ENCODE data around the gene OPRL1.
A peak's percentile ranks its signal among the peaks of the same experiment; 100 is the strongest.

OPRL1 gene

DNA sequence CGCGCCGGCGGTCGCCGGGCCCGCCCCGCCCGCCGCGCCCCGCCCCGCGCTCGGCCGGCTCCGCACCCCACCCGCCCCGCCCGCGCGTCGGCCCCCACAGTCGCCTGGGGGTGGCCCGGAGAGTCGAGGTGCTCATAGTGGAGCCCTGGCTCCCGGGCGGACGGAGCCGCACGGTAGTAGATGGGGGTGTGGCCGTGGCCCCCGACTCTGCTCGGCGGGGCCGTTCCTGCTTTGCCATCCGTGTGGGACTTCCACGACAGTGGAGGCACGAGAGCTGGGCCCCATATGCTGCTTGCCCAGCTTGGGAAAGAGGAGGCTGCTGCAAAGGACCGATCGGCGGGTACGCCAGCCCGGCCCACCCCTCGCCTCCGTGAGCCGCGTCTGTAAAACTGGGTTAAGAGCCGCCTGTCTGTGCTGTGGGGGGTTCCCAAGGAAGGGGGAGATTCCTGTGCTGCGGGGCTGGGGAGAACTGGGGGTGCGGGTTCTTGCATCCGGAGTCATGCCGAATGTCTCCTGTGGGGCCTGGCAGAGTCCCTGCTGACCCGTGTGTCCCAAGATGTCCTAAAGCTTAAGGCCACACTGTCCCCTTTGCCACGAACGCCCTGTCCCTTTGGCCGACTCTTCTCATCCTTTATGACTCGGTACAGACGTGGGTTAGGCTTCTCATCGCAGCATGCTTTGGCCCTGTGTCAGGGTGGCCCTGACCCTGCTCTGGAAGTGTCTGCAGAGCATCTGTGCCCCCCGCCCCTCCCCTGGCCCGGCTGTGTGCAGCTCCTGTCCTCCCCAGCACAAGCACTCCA, at the start of gene OPRL1:
Gene OPRL1 (plus strand): TSS at position 70 of the 800 bp plus-strand sequence. CDS start 12,639 bp downstream, outside the sequence.
- peak within 1 kb of the TSS; percentile 73 for H3K4me3 ChIP-seq (ENCODE audit: low read length)
- peaks cover 51% of the 10 kb centered on the region for H3K27me3 ChIP-seq (ENCODE audit: insufficient read depth, low read length)
- H3K36me3 ChIP-seq (ENCODE audit: insufficient read depth, low read depth, low read length), result no peaks in the 10 kb centered on the region
- no peak within 1 kb of the TSS for H3K27ac ChIP-seq (ENCODE audit: low read length)
- H3K9ac ChIP-seq (ENCODE audit: low read depth, low read length), result peak within 1 kb of the TSS; percentile 65
- H3K9me3 ChIP-seq (ENCODE audit: insufficient read depth, low read depth, low read length), result no peaks in the 10 kb centered on the region
- H3K4me1 ChIP-seq (ENCODE audit: insufficient read depth, low read length), result peaks cover 11% of the 10 kb centered on the region

DNA sequence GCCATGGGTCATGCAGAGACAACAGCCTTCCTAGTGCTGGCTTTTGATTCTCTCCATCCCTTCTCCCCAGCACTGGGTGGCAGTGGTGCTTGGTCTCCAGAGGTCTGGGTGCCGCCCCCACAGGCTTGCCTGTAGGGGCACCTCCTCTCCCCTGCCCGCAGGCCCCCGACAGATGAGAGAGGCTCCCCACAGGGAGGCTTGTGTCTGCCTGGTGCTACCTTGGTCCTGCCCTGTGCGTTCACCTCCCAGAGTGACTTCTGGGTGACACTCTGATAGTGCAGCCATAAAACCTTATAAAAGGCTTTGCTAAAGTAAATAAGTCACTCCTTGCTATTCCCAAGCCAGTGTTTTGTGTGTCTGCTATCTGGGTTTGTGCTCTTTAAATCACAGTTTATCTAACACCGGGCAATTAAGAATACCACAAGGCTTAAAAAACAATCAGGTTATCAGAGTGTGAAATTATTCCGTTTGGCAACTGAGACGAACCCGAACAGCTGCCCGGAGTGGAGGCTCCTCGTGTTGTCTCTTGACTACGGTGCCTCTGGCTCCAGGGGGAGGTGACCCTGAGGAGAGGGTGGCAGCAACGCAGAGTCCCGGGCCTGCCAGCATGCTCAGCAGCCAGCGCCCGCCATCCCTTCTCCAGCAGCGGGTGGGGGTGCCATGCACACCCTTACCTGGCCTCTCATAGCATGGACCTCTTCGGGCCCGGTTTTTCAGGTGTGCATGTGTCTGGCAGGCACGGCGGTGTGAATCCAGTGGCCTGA, 49.3 kb upstream of the OPRL1 start:
- H3K36me3 ChIP-seq (ENCODE audit: insufficient read depth, low read depth, low read length), result peaks cover 70% of the 10 kb centered on the region
- H3K9ac ChIP-seq (ENCODE audit: low read depth, low read length), result no peak overlapping the region

DNA sequence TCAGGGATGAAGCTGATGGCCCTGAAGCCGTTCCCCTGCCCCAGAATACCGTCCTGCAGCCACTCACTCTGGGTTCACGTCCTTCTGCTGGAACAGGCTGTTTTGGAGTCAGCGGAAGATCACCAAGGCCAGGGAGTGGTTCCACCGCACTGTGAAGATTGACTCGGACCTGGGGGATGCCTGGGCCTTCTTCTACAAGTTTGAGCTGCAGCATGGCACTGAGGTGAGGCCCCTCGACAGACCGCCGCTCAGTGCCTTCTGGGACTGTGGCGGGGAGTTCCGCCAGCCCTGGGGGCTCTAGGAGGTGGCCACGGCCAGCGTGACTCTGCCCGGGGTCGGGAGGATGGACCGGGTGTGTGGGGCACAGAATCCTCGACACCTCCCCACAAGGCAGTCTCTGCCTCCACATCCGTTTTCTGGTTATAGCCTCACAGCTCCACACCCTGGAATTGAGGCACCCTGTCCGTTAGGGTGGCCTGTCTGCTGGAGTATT, 48.0 kb upstream of the OPRL1 start:
- H3K9ac ChIP-seq (ENCODE audit: low read depth, low read length), result no peak overlapping the region
- H3K36me3 ChIP-seq (ENCODE audit: insufficient read depth, low read depth, low read length), result peaks cover 58% of the 10 kb centered on the region

More for the DNA sequence above, 49.3 kb upstream of the OPRL1 start:
- Histone ChIP-seq H3K4me1 (ENCODE audit: insufficient read depth, low read length) (0 out of 2 replicates have a peak, but pooled peaks cover 3% of the 10 kb centered on the region), H3K27ac (ENCODE audit: low read length) (no peak overlapping the region), H3K9me3 (ENCODE audit: insufficient read depth, low read depth, low read length) (no peaks in the 10 kb centered on the region), H3K4me3 (ENCODE audit: low read length) (no peak overlapping the region), H3K27me3 (ENCODE audit: insufficient read depth, low read length) (no peaks in the 10 kb centered on the region)

DNA sequence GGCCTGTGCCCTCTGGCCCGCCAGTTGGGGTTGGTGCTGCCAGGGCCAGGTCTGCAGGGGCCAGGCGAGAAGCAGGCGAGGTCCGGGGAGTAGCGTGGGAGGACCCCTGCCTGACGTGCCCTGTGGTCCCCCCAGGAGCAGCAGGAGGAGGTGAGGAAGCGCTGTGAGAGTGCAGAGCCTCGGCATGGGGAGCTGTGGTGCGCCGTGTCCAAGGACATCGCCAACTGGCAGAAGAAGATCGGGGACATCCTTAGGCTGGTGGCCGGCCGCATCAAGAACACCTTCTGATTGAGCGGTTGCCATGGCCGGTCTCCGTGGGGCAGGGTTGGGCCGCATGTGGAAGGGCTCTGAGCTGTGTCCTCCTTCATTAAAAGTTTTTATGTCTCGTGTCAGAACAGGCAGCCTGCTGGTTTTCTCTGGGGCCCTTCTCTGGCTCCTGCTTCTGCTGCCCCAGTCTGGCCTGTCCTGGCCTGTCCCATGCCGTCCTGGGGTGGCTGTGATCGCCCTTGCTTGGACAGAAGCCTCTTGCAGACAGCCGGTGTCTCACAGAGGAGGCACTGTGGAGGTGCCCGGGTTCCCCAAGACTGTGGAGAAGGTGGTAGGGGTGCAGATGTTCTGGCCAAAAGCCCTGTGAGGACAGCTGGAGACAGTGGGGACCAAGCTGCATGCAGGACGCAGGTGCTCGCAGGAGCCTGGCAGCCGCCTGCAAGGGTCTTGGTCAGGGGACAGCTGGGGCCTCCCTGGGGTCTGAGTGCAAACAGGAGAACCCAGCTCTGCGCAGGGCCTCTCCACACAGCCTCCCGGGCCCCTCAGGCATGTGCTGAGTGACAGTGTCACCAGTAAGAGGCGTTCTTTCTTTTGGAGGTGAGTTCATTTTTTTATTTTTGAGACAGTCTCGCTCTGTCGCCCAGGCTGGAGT, 46.9 kb upstream of the OPRL1 start:
- Histone ChIP-seq H3K4me1 (ENCODE audit: insufficient read depth, low read length) (peaks cover 4% of the 10 kb centered on the region; the same call in 1 of the 2 replicates), H3K27me3 (ENCODE audit: insufficient read depth, low read length) (peaks cover 18% of the 10 kb centered on the region), H3K27ac (ENCODE audit: low read length) (no peak overlapping the region), H3K36me3 (ENCODE audit: insufficient read depth, low read depth, low read length) (peaks cover 47% of the 10 kb centered on the region), H3K4me3 (ENCODE audit: low read length) (no peak overlapping the region), H3K9me3 (ENCODE audit: insufficient read depth, low read depth, low read length) (no peaks in the 10 kb centered on the region), H3K9ac (ENCODE audit: low read depth, low read length) (no peak overlapping the region)

More for the DNA sequence above, 48.0 kb upstream of the OPRL1 start:
- H3K4me3 ChIP-seq (ENCODE audit: low read length), result no peak overlapping the region
- H3K27ac ChIP-seq (ENCODE audit: low read length), result no peak overlapping the region
- H3K27me3 ChIP-seq (ENCODE audit: insufficient read depth, low read length), result peaks cover 7% of the 10 kb centered on the region; the same call in 1 of the 2 replicates
- H3K4me1 ChIP-seq (ENCODE audit: insufficient read depth, low read length), result peaks cover 4% of the 10 kb centered on the region; the same call in 1 of the 2 replicates
- no peaks in the 10 kb centered on the region for H3K9me3 ChIP-seq (ENCODE audit: insufficient read depth, low read depth, low read length)

DNA sequence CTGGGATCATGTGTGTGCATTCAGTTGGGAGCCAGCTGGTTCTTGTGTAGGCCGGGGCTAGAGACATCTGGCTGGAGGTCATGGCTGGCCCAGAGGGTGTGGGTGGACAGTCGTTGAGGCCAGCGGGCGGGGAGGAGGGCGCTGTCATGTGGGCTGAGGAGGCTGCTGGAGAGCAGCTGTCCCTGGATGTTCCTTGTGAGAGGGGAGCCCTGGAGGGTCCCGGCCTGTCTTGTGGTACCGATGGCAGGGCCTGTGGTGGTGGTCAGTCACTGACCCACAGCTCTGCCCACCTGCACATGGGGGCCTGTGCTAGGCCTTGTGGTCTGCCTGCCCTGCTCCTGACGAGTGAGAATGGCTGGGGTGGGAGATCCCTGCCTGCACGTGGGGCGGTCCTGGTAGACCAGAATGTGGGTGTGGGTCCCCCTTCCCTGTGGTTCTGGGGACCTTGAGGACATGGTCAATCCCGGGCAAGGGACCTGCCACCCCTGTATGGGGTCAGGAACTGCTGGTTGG, 45.8 kb upstream of the OPRL1 start:
- Histone ChIP-seq H3K9me3 (ENCODE audit: insufficient read depth, low read depth, low read length) (no peaks in the 10 kb centered on the region), H3K9ac (ENCODE audit: low read depth, low read length) (no peak overlapping the region), H3K4me1 (ENCODE audit: insufficient read depth, low read length) (peaks cover 4% of the 10 kb centered on the region; the same call in 1 of the 2 replicates), H3K27me3 (ENCODE audit: insufficient read depth, low read length) (peaks cover 29% of the 10 kb centered on the region), H3K27ac (ENCODE audit: low read length) (no peak overlapping the region), H3K36me3 (ENCODE audit: insufficient read depth, low read depth, low read length) (peaks cover 37% of the 10 kb centered on the region), H3K4me3 (ENCODE audit: low read length) (no peak overlapping the region)

DNA sequence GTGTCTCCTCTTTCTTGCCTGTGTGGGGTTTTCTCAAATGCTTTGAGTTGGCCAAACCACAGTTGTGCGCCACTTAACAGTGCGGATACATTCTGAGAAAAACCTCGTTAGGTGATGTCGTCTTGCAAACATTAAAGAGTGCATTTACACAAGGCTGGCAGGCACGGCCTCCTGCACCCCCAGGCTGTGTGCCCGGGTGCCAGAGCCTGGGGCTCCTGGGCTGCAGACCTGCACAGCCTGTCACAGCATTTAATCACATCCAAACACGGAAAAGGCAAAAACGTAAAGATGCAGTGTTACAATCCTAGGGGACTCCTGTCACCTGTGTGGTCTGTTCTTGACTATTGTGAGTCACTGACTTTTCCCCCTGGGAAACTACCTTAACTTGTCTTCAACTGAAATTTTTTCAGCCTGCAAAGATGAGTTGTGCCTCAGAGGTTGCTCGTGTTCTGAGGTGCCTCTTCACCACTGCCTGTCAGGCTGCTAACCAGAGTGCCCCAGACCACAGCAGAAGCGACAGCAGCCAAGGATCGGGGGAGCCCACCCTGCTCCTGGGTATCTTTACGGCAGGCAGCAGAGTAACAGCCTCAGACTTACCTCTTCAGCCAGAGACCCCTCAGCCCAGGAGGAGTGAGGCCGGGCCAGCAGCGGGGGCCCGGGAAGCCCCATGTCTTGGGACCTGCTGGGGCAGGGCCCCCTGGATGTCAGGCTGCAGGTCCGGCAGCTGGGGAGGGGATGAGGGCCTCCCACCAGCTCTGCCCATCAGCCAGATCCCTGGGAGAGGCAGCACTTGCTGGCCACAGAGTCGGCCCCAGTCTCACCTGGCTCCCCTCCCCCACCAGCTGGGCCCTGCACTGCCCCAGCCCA, 44.6 kb upstream of the OPRL1 start:
- Histone ChIP-seq H3K36me3 (ENCODE audit: insufficient read depth, low read depth, low read length) (peaks cover 24% of the 10 kb centered on the region), H3K9ac (ENCODE audit: low read depth, low read length) (no peak overlapping the region), H3K9me3 (ENCODE audit: insufficient read depth, low read depth, low read length) (no peaks in the 10 kb centered on the region), H3K4me3 (ENCODE audit: low read length) (no peak overlapping the region), H3K27ac (ENCODE audit: low read length) (no peak overlapping the region), H3K4me1 (ENCODE audit: insufficient read depth, low read length) (peaks cover 4% of the 10 kb centered on the region; the same call in 1 of the 2 replicates), H3K27me3 (ENCODE audit: insufficient read depth, low read length) (peaks cover 41% of the 10 kb centered on the region)

DNA sequence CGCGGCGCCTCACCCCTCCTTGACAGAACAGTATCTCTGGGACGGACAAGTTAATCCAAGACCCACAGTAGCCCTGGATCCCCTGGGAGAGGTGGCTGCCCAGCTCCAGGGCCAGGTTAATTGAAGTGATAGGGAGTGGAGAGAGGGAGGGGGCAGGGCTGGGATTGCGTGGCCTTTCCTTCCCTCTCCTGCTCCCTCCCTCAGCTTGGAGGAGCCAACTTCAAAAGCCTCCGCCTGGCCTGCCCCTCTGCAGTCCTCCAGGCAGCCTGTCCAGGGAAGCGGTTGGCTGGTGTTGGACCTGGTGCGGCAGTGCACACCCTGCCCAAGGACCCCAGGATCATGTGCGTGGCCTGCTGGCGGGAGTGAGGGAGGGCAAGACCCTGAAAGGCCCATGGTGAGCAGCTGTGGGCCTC, 43.9 kb upstream of the OPRL1 start, which contains the start of gene C20orf204:
Gene C20orf204 (plus strand): TSS at position 250 of the 413 bp plus-strand sequence. CDS start 142 bp downstream, at position 392.
- Histone ChIP-seq H3K4me1 (ENCODE audit: insufficient read depth, low read length) (peaks cover 4% of the 10 kb centered on the region; the same call in 1 of the 2 replicates), H3K36me3 (ENCODE audit: insufficient read depth, low read depth, low read length) (peaks cover 18% of the 10 kb centered on the region), H3K9ac (ENCODE audit: low read depth, low read length) (no peak within 1 kb of the TSS), H3K9me3 (ENCODE audit: insufficient read depth, low read depth, low read length) (no peaks in the 10 kb centered on the region), H3K4me3 (ENCODE audit: low read length) (no peak within 1 kb of the TSS), H3K27me3 (ENCODE audit: insufficient read depth, low read length) (peaks cover 48% of the 10 kb centered on the region), H3K27ac (ENCODE audit: low read length) (no peak within 1 kb of the TSS)

DNA sequence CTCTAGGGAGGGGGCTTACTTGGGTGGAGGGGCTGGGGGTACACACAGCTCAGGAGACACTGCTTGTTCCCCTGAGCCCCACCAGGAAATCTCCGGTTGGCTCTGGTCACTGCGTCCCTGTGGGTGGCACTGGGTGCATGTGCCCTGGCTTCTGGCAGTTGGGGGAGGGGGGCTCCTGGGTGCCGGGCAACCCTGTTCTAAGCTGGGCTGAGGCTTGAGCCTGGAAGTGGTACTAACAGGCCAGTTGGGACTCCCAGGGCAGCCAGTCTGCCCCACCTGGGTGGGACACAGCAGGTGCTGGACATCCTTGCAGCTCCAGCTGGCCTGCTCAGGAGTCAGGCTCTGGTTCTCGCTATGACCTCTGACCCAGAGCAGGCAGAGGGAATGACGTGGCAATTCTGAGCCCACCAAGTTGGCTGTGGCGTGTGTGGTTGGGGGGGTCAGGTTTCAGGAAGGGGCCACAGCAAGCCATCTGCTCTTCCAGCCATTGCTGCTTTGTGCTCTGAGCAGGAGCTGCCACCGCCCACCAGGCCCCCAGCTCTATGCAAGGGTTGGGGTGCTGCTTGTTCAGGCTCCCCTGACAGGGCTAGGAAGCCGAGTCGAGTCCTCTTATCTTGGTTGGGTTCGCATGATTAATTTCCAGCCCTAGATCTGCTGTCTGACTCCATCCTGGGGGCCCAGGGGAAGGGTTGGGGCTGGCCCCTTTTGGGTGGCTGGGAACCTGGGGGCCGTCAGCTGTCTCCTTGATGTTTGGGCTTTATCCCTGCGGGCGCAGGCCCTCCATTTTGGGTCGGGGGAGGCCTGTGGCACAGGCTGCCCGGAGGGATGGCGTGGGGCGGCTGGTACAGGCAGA, 43.3 kb upstream of the OPRL1 start:
- no peak overlapping the region for H3K4me3 ChIP-seq (ENCODE audit: low read length)
- H3K4me1 ChIP-seq (ENCODE audit: insufficient read depth, low read length), result peaks cover 4% of the 10 kb centered on the region; the same call in 1 of the 2 replicates
- H3K27ac ChIP-seq (ENCODE audit: low read length), result no peak overlapping the region
- H3K27me3 ChIP-seq (ENCODE audit: insufficient read depth, low read length), result peaks cover 54% of the 10 kb centered on the region
- no peaks in the 10 kb centered on the region for H3K9me3 ChIP-seq (ENCODE audit: insufficient read depth, low read depth, low read length)
- peaks cover 14% of the 10 kb centered on the region for H3K36me3 ChIP-seq (ENCODE audit: insufficient read depth, low read depth, low read length)
- no peak overlapping the region for H3K9ac ChIP-seq (ENCODE audit: low read depth, low read length)

DNA sequence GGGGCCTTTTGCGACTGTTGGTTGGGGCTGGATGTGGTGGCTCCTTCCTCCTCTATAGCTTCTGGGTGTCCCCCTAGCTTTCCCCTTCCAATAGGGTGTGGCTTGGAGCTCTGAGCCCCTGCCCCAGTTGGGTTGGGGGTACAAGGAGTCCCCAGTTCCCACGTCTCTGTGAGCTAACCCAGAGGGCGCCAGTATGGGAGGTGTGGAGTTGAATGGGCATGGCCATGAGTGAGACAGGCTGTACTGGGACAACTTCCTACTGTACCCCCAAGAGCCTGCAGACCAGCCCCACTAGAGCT, 42.7 kb upstream of the OPRL1 start:
- no peak overlapping the region for H3K9ac ChIP-seq (ENCODE audit: low read depth, low read length)

More for the DNA sequence above, 42.7 kb upstream of the OPRL1 start:
- no peaks in the 10 kb centered on the region for H3K9me3 ChIP-seq (ENCODE audit: insufficient read depth, low read depth, low read length)
- no peak overlapping the region for H3K4me3 ChIP-seq (ENCODE audit: low read length)
- peaks cover 4% of the 10 kb centered on the region; the same call in 1 of the 2 replicates for H3K4me1 ChIP-seq (ENCODE audit: insufficient read depth, low read length)
- H3K36me3 ChIP-seq (ENCODE audit: insufficient read depth, low read depth, low read length), result peaks cover 8% of the 10 kb centered on the region
- peaks cover 60% of the 10 kb centered on the region for H3K27me3 ChIP-seq (ENCODE audit: insufficient read depth, low read length)
- H3K27ac ChIP-seq (ENCODE audit: low read length), result no peak overlapping the region
